ENCODE measurements around the gene SMARCA5. TPM values are rescaled to one million over a fixed set of nuclear protein-coding genes. Genes with fewer than 3 reads are reported as not detected.

Gene SMARCA5
- total and polyA plus RNA-seq, 2 donors (not counting 3 experiments of a cell fraction or from before 2014, with no cell fraction given) = 7.9 to 57.6 TPM

GRCh38 chr4:143517764-143518163 is 4.3 kb downstream of the SMARCA5 start:
- no peak overlapping the region for H3K4me3 ChIP-seq (replicated peaks in 1 of 3; ENCODE audit: insufficient read depth in 1 of 3, low read depth in 1 of 3, low read length in 3 of 3)
- no TSS peak for BruUV-seq (replicated peaks)
- DNase-seq (ENCODE audit: low read depth, low spot score) = no peak

More at GRCh38 chr4:143517764-143518163, 4.3 kb downstream of the SMARCA5 start:
- no peak overlapping the region for H3K4me2 ChIP-seq (ENCODE audit: insufficient read depth, low read length)
- H3K36me3 ChIP-seq (ENCODE audit: control insufficient read depth in 2 of 2, extremely low read depth in 1 of 2, insufficient read depth in 2 of 2, low read length in 2 of 2) = peaks cover 4 to 14% of the 10 kb centered on the region in 2 experiments
- peaks cover 85% of the 10 kb centered on the region for H3K79me2 ChIP-seq (ENCODE audit: control insufficient read depth, insufficient read depth, low read length)
- H3K9ac ChIP-seq (replicated peaks; ENCODE audit: extremely low read depth, insufficient read depth, low read length) = no peak overlapping the region
- no peak for FAIRE-seq
- H3K27ac ChIP-seq (ENCODE audit: insufficient read depth, low read depth, low read length) = no peak overlapping the region
- H3K9me1 ChIP-seq (replicated peaks; ENCODE audit: control insufficient read depth, extremely low read depth, insufficient read depth, low read length) = no peaks in the 10 kb centered on the region
- intact Hi-C loops (cut with micrococcal nuclease) (loop anchor here (10.0 kb wide), 1 partner anchor 1753 kb away; no protein-coding TSS in a partner anchor), dilution Hi-C loops (cut with MboI; ENCODE audit: extremely low pct_ligation_motif_present, low sequenced_read_pairs) (no loop called here)
- no peaks in the 10 kb centered on the region for H3K9me3 ChIP-seq (replicated peaks; ENCODE audit: control insufficient read depth, insufficient read depth, low read length)
- peaks cover 19% of the 10 kb centered on the region for H3K4me1 ChIP-seq (ENCODE audit: control insufficient read depth, extremely low read depth, insufficient read depth, low read length)
- CTCF ChIA-PET = no interaction called here
- peaks cover 10% of the 10 kb centered on the region for H4K20me1 ChIP-seq (replicated peaks; ENCODE audit: control insufficient read depth, extremely low read depth, insufficient read depth, low read length)
- no peak overlapping the region for H2AFZ ChIP-seq (ENCODE audit: low read depth, low read length)
- TF ChIP-seq EZH2 (IDR thresholded peaks at IDR 0.05; ENCODE audit: borderline replicate concordance, low read depth, low read length, severe bottlenecking) = no peak
- TF ChIP-seq POLR2A (IDR thresholded peaks at IDR 0.05; ENCODE audit: low read depth, low read length) = no peak
- no peak for TF ChIP-seq MAX (IDR thresholded peaks at IDR 0.05; ENCODE audit: insufficient read depth, insufficient read length)
- no peak for TF ChIP-seq MYC (IDR thresholded peaks at IDR 0.05; ENCODE audit: low read depth, low read length)
- TF ChIP-seq POLR2AphosphoS5 (IDR thresholded peaks at IDR 0.05; ENCODE audit: insufficient read depth, low read depth, low read length) = no peak
- no peak for TF ChIP-seq JUN (IDR thresholded peaks at IDR 0.05; ENCODE audit: borderline replicate concordance, insufficient read depth, insufficient read length, low read depth)
- no peak for TF ChIP-seq CTCF (IDR thresholded peaks at IDR 0.05; ENCODE audit: extremely low read depth in 1 of 2, insufficient read depth in 1 of 2, low read depth in 1 of 2, low read length in 2 of 2)
- TF ChIP-seq GATA2 (IDR thresholded peaks at IDR 0.05; ENCODE audit: insufficient read depth, insufficient read length, low read depth, low read length) = no peak
- no peak for TF ChIP-seq FOS (IDR thresholded peaks at IDR 0.05; ENCODE audit: borderline replicate concordance, insufficient read depth, low read length)
- no peaks in the 10 kb centered on the region for H3K27me3 ChIP-seq (ENCODE audit: control insufficient read depth in 2 of 2, insufficient read depth in 2 of 2, low read length in 2 of 2)
- POLR2A ChIA-PET = no interaction called here

All from endothelial cell of umbilical vein (primary cell).